GM19351 (cell line): ENCODE measurements around the gene ASXL1.

Source experiments
- ATAC-seq: cut with Tn5 transposase; IDR thresholded peaks from one replicate; pipeline ENCODE4 v1.9.1; 2021; ENCODE audit warnings: mild to moderate bottlenecking, moderate library complexity; ENCODE audit not compliant: unreplicated experiment

Gene ASXL1

DNA sequence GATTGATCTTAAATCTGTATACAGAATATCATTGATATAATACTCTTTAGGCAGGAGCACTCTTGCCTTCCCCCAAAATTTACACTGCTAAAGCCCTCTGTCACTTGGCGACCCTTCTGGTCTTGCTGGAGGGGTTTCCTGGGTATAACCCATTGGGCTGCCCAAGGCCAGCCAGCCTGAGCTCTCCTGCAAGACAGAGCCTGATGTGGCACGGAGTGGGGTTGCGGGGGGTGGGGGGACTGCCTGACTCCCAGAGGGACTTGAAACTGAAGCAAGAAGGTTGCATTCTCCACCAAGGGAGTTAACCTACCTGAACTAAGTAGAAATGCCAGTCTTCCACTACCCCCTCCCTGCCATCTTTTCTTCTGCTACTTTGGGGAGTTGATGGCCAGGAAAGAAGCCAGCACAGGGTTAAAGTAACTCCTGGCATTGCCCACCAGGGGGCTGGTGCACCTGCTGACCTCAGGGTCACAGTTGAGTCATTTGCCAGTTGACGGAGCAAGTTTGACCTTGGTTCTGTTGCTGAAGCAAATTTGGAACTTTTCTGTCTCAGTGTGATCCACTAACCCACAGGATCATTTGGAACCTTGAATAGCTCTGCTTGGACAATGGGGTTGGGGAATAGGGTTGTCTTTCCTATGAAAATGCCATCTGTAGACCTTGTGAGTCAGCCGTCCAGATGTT, 79.4 kb downstream of the ASXL1 start:
- ATAC-seq: no peak

- no peak for ATAC-seq
These were observed 80.3 kb downstream of the ASXL1 start for GRCh38 chr20:32438331-32438858.

DNA sequence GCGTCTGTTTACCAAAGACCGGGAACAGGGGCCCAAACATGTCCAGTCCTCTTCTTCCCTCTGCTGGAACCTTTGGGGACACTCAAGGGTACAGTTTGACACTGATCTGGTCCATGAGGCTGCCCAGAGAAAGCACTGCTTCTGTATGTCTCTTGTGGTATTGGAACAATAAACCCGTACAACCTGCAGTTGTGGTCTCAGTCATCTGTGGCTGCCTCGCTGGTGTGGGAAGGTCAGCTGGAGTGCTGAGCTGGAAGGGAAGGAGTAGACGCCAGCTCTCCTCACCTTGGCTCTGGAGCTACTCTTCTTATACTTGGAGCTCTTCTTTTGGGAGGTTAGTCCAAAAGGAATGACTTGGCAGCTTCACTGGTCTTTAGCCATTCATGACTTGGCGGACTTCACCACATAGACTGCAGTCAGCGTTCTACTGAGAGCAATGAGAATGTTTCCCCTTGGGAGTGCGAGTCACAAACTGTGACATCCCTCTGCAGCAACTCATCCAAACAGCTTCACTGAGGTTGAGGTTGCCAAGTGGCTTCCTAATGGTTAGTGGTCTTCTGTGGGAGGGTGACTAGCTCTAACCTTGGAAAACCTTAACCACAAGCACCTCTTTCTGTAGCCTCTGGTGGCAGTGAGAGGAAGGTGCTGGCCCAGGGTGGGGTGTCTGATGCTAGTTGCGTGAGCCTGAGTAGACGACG, 81.2 kb downstream of the ASXL1 start:
- ATAC-seq: no peak

- ATAC-seq: no peak
These were observed 82.1 kb downstream of the ASXL1 start for GRCh38 chr20:32440069-32440757.

GRCh38 chr20:32440758-32441078, 82.6 kb downstream of the ASXL1 start:
- no peak for ATAC-seq

DNA sequence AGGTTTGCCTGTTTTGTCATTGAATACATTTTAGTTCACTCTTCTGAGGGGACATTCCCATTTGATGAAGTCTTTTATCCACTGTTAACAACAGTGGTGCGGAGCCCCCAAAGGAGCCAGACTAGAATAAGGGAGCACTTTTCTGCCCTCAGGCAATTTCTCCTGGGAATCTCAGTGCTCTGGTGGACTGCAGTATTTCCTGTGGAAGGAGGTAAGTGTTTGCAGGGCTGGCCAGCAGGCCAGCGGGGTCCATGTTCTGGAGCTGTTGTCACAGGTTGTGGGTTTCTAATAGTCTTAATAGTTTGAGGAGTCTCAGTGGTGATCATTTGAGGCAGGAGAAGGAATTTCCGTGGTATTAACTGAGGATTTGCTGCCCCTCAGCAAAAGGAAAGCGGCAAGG, 83.5 kb downstream of the ASXL1 start:
- no peak for ATAC-seq

DNA sequence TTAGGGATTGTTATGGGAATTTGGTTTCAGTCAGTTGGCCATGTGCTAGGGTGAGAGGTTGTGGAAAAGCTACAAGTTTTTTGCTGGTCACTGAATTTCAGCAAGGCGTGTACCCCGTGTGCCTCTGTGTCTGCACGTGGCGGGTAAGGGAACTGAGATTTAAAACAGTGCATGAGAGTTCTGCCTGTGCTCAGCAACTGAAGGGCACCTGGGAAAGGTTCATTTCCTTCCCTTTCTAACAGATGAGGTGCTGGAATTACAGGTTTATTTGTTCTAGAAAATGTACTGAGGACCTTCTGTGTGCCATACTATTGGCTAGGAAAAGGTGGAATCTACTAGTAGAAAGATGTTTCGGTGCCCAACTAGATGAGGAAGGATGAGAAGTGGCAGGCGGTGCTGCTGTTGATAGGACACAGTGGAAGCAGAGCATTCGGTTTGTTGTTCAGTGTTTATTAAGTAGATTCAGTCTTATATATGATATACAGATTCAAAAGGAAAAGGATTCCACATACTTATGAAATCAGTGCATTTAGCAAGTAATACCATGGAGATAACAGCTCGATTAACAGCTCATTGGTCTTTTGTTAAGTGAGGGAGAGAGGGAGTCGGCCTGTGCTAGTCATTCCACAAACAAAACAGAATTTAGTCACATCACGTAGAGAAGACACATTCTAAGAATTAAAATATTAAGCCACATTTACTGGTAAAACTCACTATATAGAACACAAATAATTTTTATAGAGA, 84.7 kb downstream of the ASXL1 start:
- no peak for ATAC-seq

GRCh38 chr20:32443386-32443974, 85.3 kb downstream of the ASXL1 start:
- no peak for ATAC-seq

DNA sequence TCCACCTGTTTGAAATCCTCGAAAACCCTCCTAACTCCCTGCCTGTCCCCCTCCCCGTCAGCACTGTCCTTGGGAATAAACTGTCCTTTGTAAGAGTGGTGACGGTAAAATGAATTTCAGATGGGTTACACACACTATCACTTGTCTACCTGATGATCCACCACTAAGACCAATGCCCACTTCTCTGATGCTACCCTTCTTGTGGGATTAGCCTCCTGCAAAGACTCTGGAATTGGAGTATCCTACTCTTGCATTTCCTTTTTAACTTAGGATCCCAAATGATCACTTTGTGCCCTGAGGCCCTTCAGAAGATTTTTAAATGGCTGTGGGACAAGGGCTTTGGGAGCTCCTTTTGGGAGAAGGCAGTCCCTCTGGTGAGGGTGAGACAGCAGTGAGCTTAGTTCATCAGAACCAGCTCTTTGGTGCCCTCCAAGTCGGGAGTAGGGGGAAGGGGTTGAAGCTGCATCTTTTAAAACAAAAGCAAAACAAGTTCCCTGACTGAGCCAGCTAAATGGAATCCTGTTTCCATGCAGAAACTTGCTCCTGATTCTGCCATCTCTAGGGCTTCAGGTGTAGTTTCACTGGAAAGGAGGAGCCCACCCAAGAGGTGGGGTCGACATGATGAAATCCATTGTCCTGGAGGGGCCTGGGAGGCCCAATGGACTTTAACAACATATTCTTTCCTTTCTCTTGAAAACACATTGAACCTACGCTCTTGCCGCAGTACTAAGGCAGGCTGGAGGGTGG, 86.5 kb downstream of the ASXL1 start:
- no peak for ATAC-seq

DNA sequence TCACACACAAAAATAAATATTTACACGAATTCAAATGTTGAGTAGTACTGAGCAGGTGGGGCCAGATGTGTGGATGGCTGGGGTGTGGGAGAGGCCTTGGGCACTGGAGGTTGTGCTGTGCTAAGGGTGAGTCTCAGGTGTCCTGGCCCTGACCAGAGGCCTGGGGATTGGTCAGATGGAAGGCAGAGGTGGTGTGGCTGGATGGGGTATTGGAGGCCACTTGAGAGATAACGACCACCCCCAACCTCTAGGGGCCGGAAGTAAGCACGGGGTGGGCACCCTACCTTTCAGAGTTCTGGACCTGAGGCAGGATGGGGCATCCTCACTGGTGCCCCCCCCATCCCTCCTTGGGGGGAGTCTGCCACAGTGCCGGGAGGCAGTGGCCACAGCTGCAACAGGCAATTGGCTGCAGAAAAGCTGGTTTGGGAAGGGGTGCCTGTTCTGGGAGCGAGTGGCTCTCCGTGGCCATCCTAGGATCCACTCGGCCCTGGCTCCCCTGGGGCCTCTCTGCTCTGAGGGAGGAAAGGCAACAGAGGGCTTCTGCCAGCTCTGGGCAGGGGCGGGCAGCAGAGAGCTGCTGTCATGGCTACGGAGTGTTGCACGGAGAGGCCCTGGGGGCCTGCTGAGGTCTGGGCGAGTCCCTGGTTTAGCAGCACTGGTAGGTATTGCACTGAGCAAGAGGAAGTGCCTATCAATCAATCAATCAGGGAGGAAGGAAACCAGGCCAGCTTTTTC, 87.6 kb downstream of the ASXL1 start:
- no peak for ATAC-seq

GRCh38 chr20:32446301-32447100, 88.4 kb downstream of the ASXL1 start:
- no peak for ATAC-seq

DNA sequence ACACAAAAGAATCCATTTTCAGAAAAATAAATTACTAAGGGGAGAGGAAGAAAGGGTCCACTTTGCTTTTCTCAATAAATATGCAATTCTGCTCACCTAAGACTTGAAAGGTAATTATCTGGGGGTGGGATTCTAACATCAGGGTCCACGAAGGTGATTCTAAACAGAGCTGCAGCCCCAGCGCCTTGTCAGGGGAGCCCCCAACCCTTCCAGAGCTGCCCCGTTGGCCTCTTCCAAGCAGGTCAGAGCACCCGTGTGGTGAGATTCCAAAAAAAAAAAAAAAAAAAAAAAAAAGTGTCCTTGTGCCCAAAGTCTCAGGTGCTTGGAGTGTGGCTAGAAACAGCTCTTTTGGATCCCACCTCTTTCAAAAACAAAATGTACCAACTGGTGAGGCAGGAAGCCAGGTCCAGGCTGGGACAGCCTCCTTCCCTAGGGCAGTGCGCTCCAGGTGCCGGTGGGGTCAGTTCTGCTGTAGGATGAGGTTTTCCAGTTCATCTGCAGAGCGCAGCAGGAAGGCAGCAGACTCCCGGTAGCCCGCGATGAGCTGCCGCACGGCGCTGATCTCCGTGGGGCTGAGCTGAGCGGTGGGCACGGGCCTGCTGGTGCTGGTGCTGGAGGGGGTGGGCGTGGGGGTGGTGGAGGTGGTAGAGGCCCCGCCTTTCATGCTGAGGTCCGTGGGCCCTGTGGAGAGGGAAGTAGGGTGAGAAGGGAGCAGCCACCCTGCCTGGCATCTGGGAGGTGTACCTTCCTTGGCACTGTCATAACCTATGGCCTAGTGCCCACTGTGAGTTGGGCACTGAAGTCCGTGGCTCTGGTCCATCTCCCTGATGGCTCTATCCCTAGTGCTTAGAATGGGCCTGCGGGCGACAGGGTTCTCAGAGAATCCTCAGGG, 89.3 kb downstream of the ASXL1 start:
- ATAC-seq: no peak

- ATAC-seq: no peak
These were observed 90.3 kb downstream of the ASXL1 start for GRCh38 chr20:32448306-32449056.

GRCh38 chr20:32449057-32449889, 91.1 kb downstream of the ASXL1 start:
- no peak for ATAC-seq

DNA sequence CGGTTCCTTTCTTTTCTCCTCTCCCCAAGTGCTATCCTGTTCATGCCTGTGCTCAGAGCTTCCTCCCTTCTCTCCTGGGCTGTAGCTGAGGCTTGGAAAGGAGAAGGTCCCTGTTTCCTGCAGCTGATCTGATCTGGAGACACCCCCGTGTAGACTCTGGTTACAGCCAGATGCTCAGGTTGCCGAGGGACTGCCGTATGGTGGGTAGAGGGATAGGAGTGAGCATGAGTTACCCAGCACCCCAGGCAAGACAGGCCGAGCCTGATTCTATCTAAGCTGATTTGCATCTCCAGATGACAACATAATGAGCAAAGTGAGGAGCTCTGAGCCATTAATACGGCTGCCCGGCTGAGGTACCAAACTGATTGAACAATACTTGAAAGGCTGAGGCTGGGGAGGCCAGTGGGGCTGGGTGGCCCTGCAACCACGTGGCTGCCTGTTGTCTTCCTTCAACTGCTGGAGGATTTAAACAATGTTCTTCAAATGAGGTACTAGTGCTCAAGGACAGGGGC, 91.8 kb downstream of the ASXL1 start:
- no peak for ATAC-seq

DNA sequence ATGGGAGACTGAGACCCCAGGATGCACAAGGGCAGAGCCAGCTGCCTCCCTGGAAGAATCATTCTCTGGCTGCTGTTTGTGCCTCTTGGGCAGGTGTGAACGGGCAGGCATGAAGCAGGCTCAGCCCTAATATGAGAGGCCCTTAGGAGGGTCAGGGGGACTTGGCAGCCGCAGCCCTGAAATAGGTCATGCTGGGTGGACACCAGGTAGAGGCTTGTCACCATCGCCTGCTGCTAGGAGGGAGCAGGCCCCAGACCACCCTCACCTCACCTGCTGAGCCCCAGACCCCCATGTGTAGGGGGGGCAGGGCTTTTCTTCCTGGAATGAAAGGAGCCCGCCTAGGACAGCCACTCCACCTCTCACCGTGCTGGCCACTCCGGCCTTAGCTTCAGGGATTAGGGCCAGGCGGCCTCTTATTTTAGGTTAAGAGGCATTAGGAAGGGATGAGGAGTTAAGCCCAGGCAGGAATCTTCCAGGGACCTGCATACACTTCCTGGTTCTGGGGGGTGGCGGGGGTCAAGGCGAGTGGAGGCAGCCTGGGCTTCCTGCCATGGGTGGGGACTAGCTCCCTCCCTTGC, 92.4 kb downstream of the ASXL1 start:
- no peak for ATAC-seq
